PC-9 (cell line): Measurements from ENCODE around the gene FANK1.

Experiments
- CTCF ChIP-seq: fragments of 200-600 bp; sonication (generic); conservative IDR thresholded peaks from 2 replicates; pipeline ENCODE4 v1.6.1; 2017; ENCODE audit warnings: mixed run types, antibody characterized with exemption, mild to moderate bottlenecking, moderate library complexity
- EZH2 ChIP-seq: fragments of 200-600 bp; sonication (generic); IDR thresholded peaks from 2 replicates; pipeline ENCODE4 v1.8.0; 2017; ENCODE audit warnings: antibody characterized with exemption, low read depth

- TF ChIP-seq CTCF = no peak
- no peak for TF ChIP-seq EZH2
Measured at GRCh38 chr10:125852487-125852886, 43.9 kb upstream of the FANK1 start.
